Heart left ventricle (tissue), 16 donors: ENCODE data around the gene FYN. TPM values are rescaled to one million over a fixed set of nuclear protein-coding genes. Genes with fewer than 3 reads are reported as not detected.

Source experiments
- ATAC-seq, 4 donors: fragments of 200-7000 bp; cut with Tn5 transposase; one replicate each; pipeline ENCODE4 v1.9.1; 2020 to 2022; ENCODE audit warnings: moderate library complexity in 4 of 4, mild to moderate bottlenecking in 3 of 4, moderate number of reproducible peaks in 1 of 4
- DNase-seq, 5 donors: peaks; one replicate each; pipeline ENCODE4 v3.0.0-alpha.2; 2020
- H3K27ac ChIP-seq, 12 donors: fragments of 200-600 bp; sonication (generic) in 4 of 12; one replicate each; pipeline versions ENCODE4 v1.5.0 to v1.8.0; 2016 to 2022; ENCODE audit warnings: mild to moderate bottlenecking in 2 of 12
- H3K27me3 ChIP-seq, 9 donors: fragments of 200-600 bp; sonication (generic) in 2 of 9; one replicate each; pipeline versions ENCODE4 v1.5.1 to v1.8.0; 2016 to 2022; ENCODE audit warnings: mild to moderate bottlenecking in 3 of 9
- H3K36me3 ChIP-seq, 9 donors: fragments of 200-600 bp; sonication (generic) in 2 of 9; one replicate each; pipeline versions ENCODE4 v1.5.0 to v1.8.0; 2018 to 2022; ENCODE audit warnings: mild to moderate bottlenecking in 2 of 9
- H3K4me1 ChIP-seq, 12 donors: fragments of 200-600 bp; sonication (generic) in 4 of 12; one replicate each; pipeline versions ENCODE4 v1.5.0 to v1.8.0; 2016 to 2022; ENCODE audit warnings: mild to moderate bottlenecking in 3 of 12
- H3K4me3 ChIP-seq, 12 donors: fragments of 200-600 bp; sonication (generic) in 4 of 12; one replicate each; pipeline versions ENCODE4 v1.5.0 to v1.8.0; 2017 to 2022; ENCODE audit warnings: mild to moderate bottlenecking in 9 of 12, moderate library complexity in 4 of 12
- H3K9me3 ChIP-seq, 12 donors: fragments of 200-600 bp; sonication (generic) in 4 of 12; one replicate each; pipeline versions ENCODE4 v1.5.0 to v1.8.0; 2016 to 2022; ENCODE audit warnings: mild to moderate bottlenecking in 1 of 12
- POLR2A ChIP-seq, 2 donors: fragments of 450-650 bp; IDR thresholded peaks; one replicate each; pipeline ENCODE4 v1.6.1; 2017; ENCODE audit warnings: antibody characterized with exemption in 2 of 2, mild to moderate bottlenecking in 2 of 2, moderate library complexity in 2 of 2
- WGBS, 4 donors: extraction: QIAGEN DNeasy Blood & Tissue Kit in 2 of 4; methylation state at CpG; one replicate each; pipeline versions ENCODE4 v1.1.5 to v1.1.7; 2013 to 2018; 5-methylcytosine and 5-hydroxymethylcytosine counted together
- intact Hi-C, 10 donors: fragments of 100-400 bp; cut with DNase I; formaldehyde crosslinking; loops; one replicate each; pipeline versions ENCODE4 v1.11.1 to v1.14.2; 2022
- polyA plus RNA-seq, 2 donors: library from polyadenylated mRNA; stranded (reverse); fragments of 200-250 nt; gene quantifications; one replicate each; pipeline ENCODE4 v1.2.3, GENCODE V29; 2013
- total RNA-seq, 9 donors: library from RNA; depleted of rRNA in 2 of 9; stranded (reverse); fragments of >200 nt in 2 of 9; fragmentation: NEBNext Ultra II Directional in 3 of 9; extraction: Animal tissue kit (Norgen Biotek cat#: 25700) in 3 of 9; gene quantifications; one replicate each; pipeline versions ENCODE4 v1.1.0 to v1.2.4, GENCODE V29; 2016 to 2023
- TF ChIP-seq, protein P1 (sequence below), 12 donors: fragments of 200-600 bp; sonication (generic) in 4 of 12; IDR thresholded peaks; one replicate each; pipeline versions ENCODE4 v1.5.0 to v1.8.0; 2018 to 2022; ENCODE audit warnings: antibody characterized with exemption in 12 of 12, mild to moderate bottlenecking in 5 of 12
- donor health status: ischemic (EF 13 %, LVEDD 7.1; RV severe dilation, severe dysfunction).
- donor health status: healthy with polysubstance abuse.
- donor health status: DM: no; HTN: yes; CAD: no.
- donor health status: DM: no; HTN: no; CAD: no.
- donor health status: ischemic (EF 25% LVEDD 6.9; RV normal size, moderate dysfunction).
- donor health status: ischemic (EF 25% LVEDD 5.7; RV mildly dilated, moderate dysfunction).
- donor health status: healthy.
- donor health status: DM: yes; HTN: yes; CAD: no.
- donor health status: ischemic (EF 35%, LVEDD 5.7; RV mildly dilated, moderate dysfunction).
- donor health status: nonischemic (EF 11% LVEDD 7.7; RV severe dilation, severe dysfunction).
- donor health status: DM: yes; HTN: yes; CAD: no.
- donor health status: PGD.
- donor health status: ischemic (EF 29% LVEDD 5.4; RV normal size, mild dysfunction).
- donor health status: nonischemic (EF 23%, LVEDD 6.1; RV moderate dilation, normal function).

Gene FYN
- total and polyA plus RNA-seq, 11 donors = 14.7 to 72.4 (median 52.3) TPM

DNA sequence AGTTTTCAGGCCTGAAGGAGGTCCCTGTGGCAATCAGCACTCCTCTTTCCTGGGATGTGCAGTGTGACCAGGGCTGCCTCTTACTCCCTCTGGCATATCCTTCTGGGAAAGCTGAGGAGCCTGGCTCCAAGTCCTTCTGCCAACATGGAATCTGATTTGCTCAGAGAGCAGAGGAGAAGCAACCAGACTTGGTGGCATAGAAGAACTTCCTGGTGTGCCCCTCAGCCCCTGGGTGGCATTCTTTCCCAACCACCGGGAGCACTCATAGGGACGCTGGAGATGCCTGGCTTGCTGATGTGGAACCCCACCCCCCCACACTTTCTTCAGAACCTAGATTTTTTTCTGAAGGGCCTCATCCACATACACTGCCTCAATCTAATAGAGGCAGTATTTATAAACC, 160.0 kb downstream of the FYN start:
- DNase-seq (no peak), ATAC-seq (no peak)
- H3K27ac ChIP-seq = peak overlapping the region in 6 of 12 donors; percentile 10 to 56 (median 36)
- peaks cover 3 to 50% (median 30%) of the 10 kb centered on the region in 12 donors for H3K4me1 ChIP-seq
- H3K9me3 ChIP-seq = no peaks in the 10 kb centered on the region
- H3K27me3 ChIP-seq = no peaks in the 10 kb centered on the region
- intact Hi-C loops = loop anchor here in 5 of 10 donors (2.0 to 10.0 kb wide), 4 partner anchors 52 to 162 kb away; partner anchors contain the start of gene FYN (in 5 of the 5)
- H3K4me3 ChIP-seq = no peak overlapping the region
- WGBS, 4 donors = 90 to 94% (median 93%) methylated on average over 2 of the region's 2 CpGs
- TF ChIP-seq POLR2A (IDR thresholded peaks at IDR 0.05) = no peak
- TF ChIP-seq, protein P1, sequence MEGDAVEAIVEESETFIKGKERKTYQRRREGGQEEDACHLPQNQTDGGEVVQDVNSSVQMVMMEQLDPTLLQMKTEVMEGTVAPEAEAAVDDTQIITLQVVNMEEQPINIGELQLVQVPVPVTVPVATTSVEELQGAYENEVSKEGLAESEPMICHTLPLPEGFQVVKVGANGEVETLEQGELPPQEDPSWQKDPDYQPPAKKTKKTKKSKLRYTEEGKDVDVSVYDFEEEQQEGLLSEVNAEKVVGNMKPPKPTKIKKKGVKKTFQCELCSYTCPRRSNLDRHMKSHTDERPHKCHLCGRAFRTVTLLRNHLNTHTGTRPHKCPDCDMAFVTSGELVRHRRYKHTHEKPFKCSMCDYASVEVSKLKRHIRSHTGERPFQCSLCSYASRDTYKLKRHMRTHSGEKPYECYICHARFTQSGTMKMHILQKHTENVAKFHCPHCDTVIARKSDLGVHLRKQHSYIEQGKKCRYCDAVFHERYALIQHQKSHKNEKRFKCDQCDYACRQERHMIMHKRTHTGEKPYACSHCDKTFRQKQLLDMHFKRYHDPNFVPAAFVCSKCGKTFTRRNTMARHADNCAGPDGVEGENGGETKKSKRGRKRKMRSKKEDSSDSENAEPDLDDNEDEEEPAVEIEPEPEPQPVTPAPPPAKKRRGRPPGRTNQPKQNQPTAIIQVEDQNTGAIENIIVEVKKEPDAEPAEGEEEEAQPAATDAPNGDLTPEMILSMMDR (IDR thresholded peaks at IDR 0.05) = no peak
- peaks cover 0 to 50% (median 35%) of the 10 kb centered on the region in 9 donors for H3K36me3 ChIP-seq

DNA sequence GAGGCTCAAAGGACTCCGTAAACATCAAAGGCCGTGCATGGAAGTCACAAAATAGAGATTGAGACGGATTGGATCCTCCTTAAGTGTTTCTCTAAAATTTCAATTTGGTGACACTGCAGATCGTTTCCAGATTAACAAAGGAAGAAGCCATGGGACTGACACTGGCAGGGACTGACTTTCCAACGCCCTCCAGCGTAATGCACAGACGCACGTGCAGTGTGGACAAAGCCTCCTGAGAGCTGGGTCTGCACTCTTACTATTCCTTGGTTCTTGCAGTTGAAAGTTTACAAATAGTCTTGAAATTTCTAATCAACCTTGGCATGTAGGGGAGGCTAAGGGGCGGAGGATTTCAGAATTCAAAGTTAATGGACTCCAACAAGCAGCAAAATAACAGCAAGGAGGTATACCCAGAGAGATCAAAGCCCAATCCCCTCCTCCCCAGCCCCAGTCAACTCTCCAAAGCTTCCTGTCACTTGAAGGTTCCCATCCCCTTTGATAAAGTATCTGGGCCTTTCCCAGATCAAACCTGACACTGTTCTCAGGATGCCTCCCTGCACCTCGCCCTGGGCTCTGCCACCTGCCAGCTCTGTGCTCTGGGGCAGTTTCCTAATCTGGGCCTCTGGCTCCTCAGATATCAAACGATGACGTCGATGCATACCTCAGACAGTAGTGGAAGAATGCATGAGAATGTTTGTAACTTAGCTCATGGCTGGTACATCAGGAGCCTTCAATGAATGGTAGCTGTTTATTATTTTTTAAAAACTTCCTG, 161.1 kb downstream of the FYN start:
- Histone ChIP-seq H3K27me3 (no peaks in the 10 kb centered on the region), H3K4me3 (no peak overlapping the region), H3K9me3 (no peaks in the 10 kb centered on the region), H3K4me1 (peaks cover 3 to 51% (median 31%) of the 10 kb centered on the region in 12 donors), H3K27ac (peak overlapping the region; percentile 19 to 66 (median 56)), H3K36me3 (peaks cover 0 to 49% (median 31%) of the 10 kb centered on the region in 9 donors)
- ATAC-seq = peak; percentile 63 to 82 (median 80)
- intact Hi-C loops = loop anchor here in 9 of 10 donors (1.0 to 10.0 kb wide), 9 partner anchors 53 to 331 kb away; partner anchors contain the start of gene FYN (in 8 of the 9)
- WGBS, 4 donors = 47 to 64% (median 50%) methylated on average over 13 of the region's 13 CpGs
- peak in 3 of 5 donors; percentile 50 to 71 (median 63) for DNase-seq
- no peak for TF ChIP-seq POLR2A (IDR thresholded peaks at IDR 0.05)
- TF ChIP-seq, protein P1 (IDR thresholded peaks at IDR 0.05) = no peak

DNA sequence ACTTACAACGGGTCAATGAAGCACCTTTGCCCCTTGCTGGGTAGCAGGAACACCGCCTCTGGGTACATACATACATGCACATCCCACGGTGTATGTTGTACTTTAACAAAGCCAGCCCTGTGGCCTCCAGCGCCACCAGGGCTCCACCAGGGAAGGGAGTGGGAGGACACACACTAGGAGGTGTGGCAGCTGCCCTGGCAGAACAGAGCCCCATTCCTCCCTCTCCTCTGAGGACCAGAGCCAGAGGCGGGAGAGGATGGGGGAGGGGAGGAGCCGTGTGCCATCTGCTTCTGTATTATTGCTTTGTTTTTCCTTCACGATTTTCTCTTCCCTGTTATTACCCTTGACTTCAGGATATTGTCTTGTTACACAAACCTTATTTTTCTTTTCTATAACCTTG, 161.8 kb downstream of the FYN start:
- peaks cover 0 to 55% (median 36%) of the 10 kb centered on the region in 9 donors for H3K36me3 ChIP-seq
- peak; percentile 62 to 75 (median 65) for DNase-seq
- peak; percentile 89 to 92 (median 90) for ATAC-seq
- H3K9me3 ChIP-seq = no peaks in the 10 kb centered on the region
- no peak overlapping the region for H3K4me3 ChIP-seq
- no peaks in the 10 kb centered on the region for H3K27me3 ChIP-seq
- 34 to 45% (median 38%) methylated on average over 7 of the region's 7 CpGs for WGBS, 4 donors
- intact Hi-C loops = loop anchor here in 9 of 10 donors (1.0 to 10.0 kb wide), 9 partner anchors 53 to 332 kb away; partner anchors contain the start of gene FYN (in 7 of the 9)
- H3K27ac ChIP-seq = peak overlapping the region in 11 of 12 donors; percentile 27 to 66 (median 56)
- TF ChIP-seq, protein P1 (IDR thresholded peaks at IDR 0.05) = peak in 2 of 12 donors; percentile 23 to 25
- no peak for TF ChIP-seq POLR2A (IDR thresholded peaks at IDR 0.05)
- H3K4me1 ChIP-seq = peaks cover 3 to 56% (median 31%) of the 10 kb centered on the region in 12 donors

DNA sequence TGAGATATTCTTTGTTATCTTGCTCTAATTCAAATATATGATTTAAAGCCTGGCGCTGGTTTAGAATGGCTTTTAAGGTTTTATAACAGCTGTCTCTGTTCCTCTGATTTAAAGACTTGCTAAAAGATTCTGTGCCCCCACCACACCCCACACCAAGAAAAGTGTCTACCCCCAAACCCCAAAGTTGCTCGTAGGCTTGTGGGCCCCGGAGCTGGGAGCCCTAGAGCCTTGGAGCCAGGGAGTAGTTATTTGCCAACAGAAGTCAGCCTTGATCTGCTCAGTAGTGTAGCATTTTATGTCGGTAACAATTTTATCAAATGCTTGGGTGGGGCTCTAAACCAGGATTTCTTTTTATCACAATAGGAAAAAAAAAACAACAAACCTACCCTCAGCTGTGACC, 162.3 kb downstream of the FYN start:
- WGBS, 4 donors = 57 to 68% (median 60%) methylated on average over 4 of the region's 4 CpGs
- DNase-seq (no peak), ATAC-seq (peak in 2 of 4 donors; percentile 4 to 7)
- TF ChIP-seq, protein P1 (IDR thresholded peaks at IDR 0.05) = no peak
- TF ChIP-seq POLR2A (IDR thresholded peaks at IDR 0.05) = no peak
- no peaks in the 10 kb centered on the region for H3K9me3 ChIP-seq
- intact Hi-C loops = loop anchor here in 9 of 10 donors (1.0 to 10.0 kb wide), 9 partner anchors 54 to 332 kb away; partner anchors contain the start of gene FYN (in 7 of the 9)
- peaks cover 0 to 61% (median 42%) of the 10 kb centered on the region in 9 donors for H3K36me3 ChIP-seq
- H3K27me3 ChIP-seq = no peaks in the 10 kb centered on the region
- H3K4me3 ChIP-seq = no peak overlapping the region
- H3K27ac ChIP-seq = peak overlapping the region; percentile 27 to 66 (median 56)
- H3K4me1 ChIP-seq = peaks cover 3 to 54% (median 31%) of the 10 kb centered on the region in 12 donors
